ENCODE measurements around the gene FLNC.

GRCh38 chr7:128781851-128782250 lies 48.4 kb upstream of the FLNC start:
- no peak for TF ChIP-seq CTCF (IDR thresholded peaks at IDR 0.05)
- no peak for TF ChIP-seq EZH2 (IDR thresholded peaks at IDR 0.05; ENCODE audit: borderline replicate concordance, insufficient read depth, low read depth, low read length, poor library complexity, severe bottlenecking)

Measured in B cell (primary cell).